ENCODE data around the gene MOCS1. TPM values are rescaled to one million over a fixed set of nuclear protein-coding genes. Genes with fewer than 3 reads are reported as not detected.

The MOCS1 gene
- total and polyA plus RNA-seq, 12 donors: 15.9 to 40.0 (median 20.9) TPM

DNA sequence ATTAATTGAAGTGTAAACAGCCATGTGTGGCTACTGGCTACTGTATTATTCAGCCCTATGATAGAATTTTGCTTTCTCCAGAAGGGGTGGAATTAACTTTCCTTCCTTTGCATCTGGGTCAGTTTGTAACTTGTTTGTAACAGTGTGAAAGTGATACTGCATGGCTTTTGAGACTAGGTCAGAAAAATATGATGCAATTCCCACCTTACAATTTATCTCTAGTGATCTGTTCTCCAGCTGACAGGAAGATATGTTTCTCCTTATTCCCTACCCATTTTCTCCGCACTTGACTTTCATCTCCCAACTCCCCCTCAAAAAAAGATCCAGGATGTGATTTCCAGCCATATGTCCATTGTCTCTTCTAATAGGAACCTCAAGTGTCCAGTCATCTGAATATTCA, 2.6 kb upstream of the MOCS1 start:
- no peak overlapping the region for H3K27ac ChIP-seq
- H3K4me3 ChIP-seq: no peak overlapping the region
- H3K36me3 ChIP-seq: no peaks in the 10 kb centered on the region
- H3K9me3 ChIP-seq: no peaks in the 10 kb centered on the region
- TF ChIP-seq, protein P1, sequence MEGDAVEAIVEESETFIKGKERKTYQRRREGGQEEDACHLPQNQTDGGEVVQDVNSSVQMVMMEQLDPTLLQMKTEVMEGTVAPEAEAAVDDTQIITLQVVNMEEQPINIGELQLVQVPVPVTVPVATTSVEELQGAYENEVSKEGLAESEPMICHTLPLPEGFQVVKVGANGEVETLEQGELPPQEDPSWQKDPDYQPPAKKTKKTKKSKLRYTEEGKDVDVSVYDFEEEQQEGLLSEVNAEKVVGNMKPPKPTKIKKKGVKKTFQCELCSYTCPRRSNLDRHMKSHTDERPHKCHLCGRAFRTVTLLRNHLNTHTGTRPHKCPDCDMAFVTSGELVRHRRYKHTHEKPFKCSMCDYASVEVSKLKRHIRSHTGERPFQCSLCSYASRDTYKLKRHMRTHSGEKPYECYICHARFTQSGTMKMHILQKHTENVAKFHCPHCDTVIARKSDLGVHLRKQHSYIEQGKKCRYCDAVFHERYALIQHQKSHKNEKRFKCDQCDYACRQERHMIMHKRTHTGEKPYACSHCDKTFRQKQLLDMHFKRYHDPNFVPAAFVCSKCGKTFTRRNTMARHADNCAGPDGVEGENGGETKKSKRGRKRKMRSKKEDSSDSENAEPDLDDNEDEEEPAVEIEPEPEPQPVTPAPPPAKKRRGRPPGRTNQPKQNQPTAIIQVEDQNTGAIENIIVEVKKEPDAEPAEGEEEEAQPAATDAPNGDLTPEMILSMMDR (IDR thresholded peaks at IDR 0.05): no peak
- intact Hi-C loops (cut with DNase I): no loop called here
- DNase-seq (no peak), ATAC-seq (no peak)
- WGBS, 2 donors: 81 to 93% methylated on average over 1 of the region's 1 CpG
- peaks cover 0 to 12% (median 0%) of the 10 kb centered on the region in 7 donors for H3K27me3 ChIP-seq
- peaks cover 0 to 44% (median 26%) of the 10 kb centered on the region in 9 donors for H3K4me1 ChIP-seq

DNA sequence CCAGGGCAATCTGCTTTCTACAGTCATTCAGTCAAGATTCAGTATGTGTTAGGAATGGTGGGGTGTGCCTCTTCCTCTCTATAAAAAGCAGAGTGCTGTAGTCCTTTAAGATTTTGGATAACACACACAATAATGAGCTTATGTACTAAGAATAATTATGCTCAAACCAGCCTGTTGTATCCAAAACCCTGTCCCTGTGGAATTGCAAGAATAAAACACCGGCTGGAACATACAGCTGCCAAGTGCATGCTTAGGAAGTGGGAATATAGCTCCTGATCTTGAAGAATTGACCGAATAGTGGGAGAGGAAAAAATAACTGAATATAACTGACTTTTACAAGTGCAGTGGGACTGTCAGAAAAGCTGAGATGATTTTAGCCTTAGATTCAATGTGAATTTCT, 979 bp upstream of the MOCS1 start:
- 37 to 62% methylated on average over 2 of the region's 2 CpGs for WGBS, 2 donors
- H3K4me1 ChIP-seq: peaks cover under 1 to 60% (median 32%) of the 10 kb centered on the region in 9 donors
- no peaks in the 10 kb centered on the region for H3K36me3 ChIP-seq
- ATAC-seq (peak in 1 of 8 donors; percentile 6), DNase-seq (no peak)
- H3K27me3 ChIP-seq: peaks cover 0 to 12% (median 0%) of the 10 kb centered on the region in 7 donors
- TF ChIP-seq, protein P1 (IDR thresholded peaks at IDR 0.05): no peak
- H3K27ac ChIP-seq: peak overlapping the region in 2 of 10 donors; percentile 87 to 88
- intact Hi-C loops (cut with DNase I): no loop called here
- H3K4me3 ChIP-seq: no peak overlapping the region
- no peaks in the 10 kb centered on the region for H3K9me3 ChIP-seq

DNA sequence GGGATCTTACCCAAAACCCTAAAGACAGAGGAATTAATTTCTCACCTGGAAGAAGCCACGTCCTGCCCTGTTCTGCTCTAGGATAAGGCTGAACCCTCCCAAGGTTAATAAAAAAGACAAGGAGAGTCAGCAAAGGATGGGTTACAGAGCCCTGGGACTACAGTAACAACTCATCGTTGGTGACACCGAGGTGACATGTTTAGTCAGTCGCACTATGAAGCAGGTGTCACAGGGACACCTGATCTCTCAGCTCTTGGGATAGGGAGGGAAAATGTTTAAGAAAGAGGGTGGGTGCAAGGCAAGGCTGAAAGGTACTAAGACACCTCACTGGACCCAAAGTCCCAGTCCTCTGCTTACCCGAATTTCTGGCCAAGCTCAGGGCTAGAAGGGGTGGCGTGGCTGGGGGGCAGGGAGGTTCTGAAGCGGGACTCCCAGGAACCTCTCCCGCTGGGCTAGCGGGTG, 562 bp downstream of the MOCS1 start:
- no peak for DNase-seq
- Histone ChIP-seq H3K4me1 (peaks cover 3 to 65% (median 42%) of the 10 kb centered on the region in 9 donors), H3K27me3 (peaks cover 0 to 12% (median 0%) of the 10 kb centered on the region in 7 donors), H3K27ac (peak overlapping the region; percentile 68 to 90 (median 88)), H3K4me3 (peak overlapping the region; percentile 77 to 95 (median 88)), H3K36me3 (no peaks in the 10 kb centered on the region), H3K9me3 (no peaks in the 10 kb centered on the region)
- ATAC-seq: peak in 3 of 8 donors; percentile 1 to 25 (median 6)
- TF ChIP-seq, protein P1 (IDR thresholded peaks at IDR 0.05): no peak
- intact Hi-C loops (cut with DNase I): no loop called here
- WGBS, 2 donors: 15 to 18% methylated on average over 9 of the region's 9 CpGs

DNA sequence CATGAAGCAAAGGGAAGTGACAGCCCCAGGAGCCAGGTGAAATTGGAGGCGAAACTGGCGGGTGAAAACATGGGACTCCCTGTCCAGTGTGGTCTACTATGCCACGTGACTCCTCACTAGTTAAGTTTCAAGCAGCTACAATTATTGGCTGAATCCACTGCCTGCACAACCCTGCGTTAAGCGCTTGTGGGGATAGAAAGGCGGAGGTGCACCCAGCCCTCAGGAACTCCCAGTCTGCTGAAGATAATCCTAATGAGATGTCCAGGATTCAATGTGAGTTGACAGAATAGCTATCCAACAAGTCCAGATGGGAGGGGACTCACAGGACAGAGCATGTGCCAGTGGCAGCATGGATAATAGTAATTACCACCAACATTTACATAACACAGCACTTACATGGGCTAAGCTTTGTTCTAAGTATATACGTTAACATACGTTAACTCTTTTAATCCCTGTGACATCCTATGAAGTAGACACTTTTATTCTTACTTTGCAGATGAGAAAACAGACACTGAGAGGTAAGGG, 1.8 kb downstream of the MOCS1 start:
- 81% methylated on average over 8 of the region's 8 CpGs for WGBS, 2 donors
- Histone ChIP-seq H3K4me3 (peak overlapping the region in 9 of 10 donors; percentile 78 to 95 (median 88)), H3K27me3 (peaks cover 0 to 12% (median 0%) of the 10 kb centered on the region in 7 donors), H3K36me3 (no peaks in the 10 kb centered on the region), H3K4me1 (peaks cover 3 to 70% (median 42%) of the 10 kb centered on the region in 9 donors), H3K27ac (peak overlapping the region in 7 of 10 donors; percentile 0 to 90 (median 87)), H3K9me3 (no peaks in the 10 kb centered on the region)
- ATAC-seq (no peak), DNase-seq (no peak)
- TF ChIP-seq, protein P1 (IDR thresholded peaks at IDR 0.05): no peak
- intact Hi-C loops (cut with DNase I): no loop called here
